Metanephros (tissue), 1 donor: ENCODE measurements around the gene OR51G1. TPM values are rescaled to one million over a fixed set of nuclear protein-coding genes. Genes with fewer than 3 reads are reported as not detected.

Source experiments
- total RNA-seq: library from RNA; depleted of rRNA; stranded (reverse); fragments of >200 nt; gene quantifications from one replicate; pipeline ENCODE4 v1.2.3, GENCODE V29; 2014

The OR51G1 gene
- total RNA-seq: not detected

GRCh38 chr11:4924239-4924638 lies at the start of gene OR51G1:
Gene OR51G1, minus strand, starts transcription at chr11:4924339. Its CDS starts 0 bp downstream, at chr11:4924339.

GRCh38 chr11:4955613-4956012 lies 31.5 kb upstream of the OR51G1 start, which contains the start of gene OR51A2:
Gene OR51A2, minus strand, starts transcription at chr11:4955713. Its CDS starts 0 bp downstream, at chr11:4955713.

GRCh38 chr11:4947505-4947904 lies 23.4 kb upstream of the OR51G1 start, which contains the start of gene OR51A4:
Gene OR51A4, minus strand, starts transcription at chr11:4947605. Its CDS starts 505 bp downstream, at chr11:4947100.

GRCh38 chr11:4919250-4919649 lies 4.9 kb downstream of the OR51G1 start, which contains the start of gene OR51G2:
Gene OR51G2, minus strand, starts transcription at chr11:4919350. Its CDS starts 3,687 bp downstream, at chr11:4915663.

GRCh38 chr11:4903484-4903883 lies 20.7 kb downstream of the OR51G1 start, which contains the start of gene OR51A7:
Gene OR51A7, plus strand, starts transcription at chr11:4903783. Its CDS starts 3,587 bp downstream, at chr11:4907370.

GRCh38 chr11:4881860-4882500 lies 42.2 kb downstream of the OR51G1 start, which contains the start of gene OR51T1:
Gene OR51T1, plus strand, starts transcription at chr11:4881900. Its CDS starts 0 bp downstream, at chr11:4881900.

Other genes with a start within 250 kb of the OR51G1 start
- gene OR51E2, start 226.5 kb downstream of the OR51G1 start, total RNA-seq: 0.23 TPM
- not detected for gene MMP26, start 219.6 kb downstream of the OR51G1 start, total RNA-seq
- not detected for gene OR51F1, start 154.4 kb downstream of the OR51G1 start, total RNA-seq
- not detected for gene OR52R1, start 120.0 kb downstream of the OR51G1 start, total RNA-seq
- gene OR51F2, start 103.0 kb downstream of the OR51G1 start, total RNA-seq: 0.18 TPM
- gene OR51S1, start 75.1 kb downstream of the OR51G1 start, total RNA-seq: not detected
- gene OR51T1, start 42.4 kb downstream of the OR51G1 start, total RNA-seq: not detected
- gene OR51A7, start 20.6 kb downstream of the OR51G1 start, total RNA-seq: not detected
- not detected for gene OR51G2, start 5.0 kb downstream of the OR51G1 start, total RNA-seq
- gene OR51A4, start 23.3 kb upstream of the OR51G1 start, total RNA-seq: not detected
- gene OR51A2, start 31.4 kb upstream of the OR51G1 start, total RNA-seq: not detected
- not detected for gene OR51L1, start 70.5 kb upstream of the OR51G1 start, total RNA-seq
- gene OR52J3, start 122.2 kb upstream of the OR51G1 start, total RNA-seq: not detected
- gene OR52E2, start 135.3 kb upstream of the OR51G1 start, total RNA-seq: not detected
- gene OR52E1, start 145.2 kb upstream of the OR51G1 start, total RNA-seq: not detected
- not detected for gene OR52A5, start 214.0 kb upstream of the OR51G1 start, total RNA-seq
- not detected for gene OR52A1, start 230.4 kb upstream of the OR51G1 start, total RNA-seq